ENCODE results near the gene HNRNPR. TPM values are rescaled to one million over a fixed set of nuclear protein-coding genes. Genes with fewer than 3 reads are reported as not detected.

Gene HNRNPR
- total RNA-seq, 1 experiment from 2014 or later = 152 TPM

GRCh38 chr1:23370709-23371584 lies 26.9 kb upstream of the HNRNPR start:
- Mint-ChIP-seq H3K9me3 (ENCODE audit: unreplicated experiment) (no peaks in the 10 kb centered on the region), H3K4me3 (ENCODE audit: unreplicated experiment) (peak overlapping the region; percentile 87), H3K36me3 (ENCODE audit: insufficient read depth, unreplicated experiment) (peaks cover 24% of the 10 kb centered on the region), H3K27me3 (ENCODE audit: insufficient read depth, unreplicated experiment) (no peaks in the 10 kb centered on the region), H3K4me1 (ENCODE audit: insufficient read depth, unreplicated experiment) (peaks cover 32% of the 10 kb centered on the region), H3K27ac (ENCODE audit: low read depth, unreplicated experiment) (peak overlapping the region; percentile 94)
- intact Hi-C loops (cut with micrococcal nuclease) = no loop called here
- no TSS peak for BruUV-seq (replicated peaks)
- POLR2A ChIA-PET = interaction anchor here (0.7 to 15.8 kb wide), 4 partner anchors 28 to 47 kb away, joined by 3 to 335 read pairs (median 126); partner anchors contain the start of gene HNRNPR
- DNase-seq (ENCODE audit: unreplicated experiment) = no peak
- TF ChIP-seq CTCF (IDR thresholded peaks at IDR 0.05; ENCODE audit: unreplicated experiment) = no peak
- CTCF ChIA-PET = interaction anchor here (0.5 to 1.3 kb wide), 4 partner anchors 31 to 174 kb away, joined by 3 to 5 read pairs (median 4); no protein-coding TSS in a partner anchor

- TF ChIP-seq CTCF (IDR thresholded peaks at IDR 0.05; ENCODE audit: unreplicated experiment) = no peak
- CTCF ChIA-PET = interaction anchor here (0.5 to 1.3 kb wide), 4 partner anchors 30 to 174 kb away, joined by 3 to 5 read pairs (median 4); no protein-coding TSS in a partner anchor
- peak overlapping the region; percentile 87 for H3K4me3 Mint-ChIP-seq (ENCODE audit: unreplicated experiment)
- DNase-seq (ENCODE audit: unreplicated experiment) = no peak
- peak overlapping the region; percentile 94 for H3K27ac Mint-ChIP-seq (ENCODE audit: low read depth, unreplicated experiment)
- H3K27me3 Mint-ChIP-seq (ENCODE audit: insufficient read depth, unreplicated experiment) = no peaks in the 10 kb centered on the region
- peaks cover 32% of the 10 kb centered on the region for H3K4me1 Mint-ChIP-seq (ENCODE audit: insufficient read depth, unreplicated experiment)
- H3K9me3 Mint-ChIP-seq (ENCODE audit: unreplicated experiment) = no peaks in the 10 kb centered on the region
- POLR2A ChIA-PET = interaction anchor here (0.7 to 15.8 kb wide), 3 partner anchors 28 to 47 kb away, joined by 3 to 335 read pairs (median 247); partner anchors contain the start of gene HNRNPR
- BruUV-seq (replicated peaks) = no TSS peak
- intact Hi-C loops (cut with micrococcal nuclease) = no loop called here
- H3K36me3 Mint-ChIP-seq (ENCODE audit: insufficient read depth, unreplicated experiment) = peaks cover 30% of the 10 kb centered on the region
Measured at GRCh38 chr1:23370330-23370708, 26.2 kb upstream of the HNRNPR start.

- H3K36me3 Mint-ChIP-seq (ENCODE audit: insufficient read depth, unreplicated experiment) = peaks cover 33% of the 10 kb centered on the region
- TF ChIP-seq CTCF (IDR thresholded peaks at IDR 0.05; ENCODE audit: unreplicated experiment) = no peak
- intact Hi-C loops (cut with micrococcal nuclease) = no loop called here
- H3K4me3 Mint-ChIP-seq (ENCODE audit: unreplicated experiment) = peak within 1 kb of the TSS; percentile 87
- CTCF ChIA-PET = interaction anchor here (4.3 kb wide), 1 partner anchor 34 kb away, joined by 41 read pairs; no protein-coding TSS in a partner anchor
- POLR2A ChIA-PET = interaction anchor here (0.6 to 15.8 kb wide), 10 partner anchors 15 to 201 kb away, joined by 3 to 335 read pairs (median 4); partner anchors contain the start of genes HNRNPR and LUZP1
- no peaks in the 10 kb centered on the region for H3K9me3 Mint-ChIP-seq (ENCODE audit: unreplicated experiment)
- H3K27me3 Mint-ChIP-seq (ENCODE audit: insufficient read depth, unreplicated experiment) = no peaks in the 10 kb centered on the region
- DNase-seq (ENCODE audit: unreplicated experiment) = peak; percentile 72
- peaks cover 30% of the 10 kb centered on the region for H3K4me1 Mint-ChIP-seq (ENCODE audit: insufficient read depth, unreplicated experiment)
- H3K27ac Mint-ChIP-seq (ENCODE audit: low read depth, unreplicated experiment) = peak within 1 kb of the TSS; percentile 94
- TSS peak; percentile 54 for BruUV-seq (replicated peaks)
Measured at GRCh38 chr1:23369335-23370013, 25.4 kb upstream of the HNRNPR start, which contains the start of gene ZNF436. ZNF436 (minus strand) TSS chr1:23369836; CDS start chr1:23368005, 1,831 bp downstream.

Data from MCF 10A (cell line).